GM12878 (cell line): Measurements from ENCODE around the gene TTC33. TPM values are rescaled to one million over a fixed set of nuclear protein-coding genes. Genes with fewer than 3 reads are reported as not detected.
A peak's percentile ranks its signal among the peaks of the same experiment; 100 is the strongest.

Experiments used
- ATAC-seq: fragments of 200-7000 bp; cut with Tn5 transposase; 3 replicates; pipeline ENCODE4 v1.9.1; 2020; ENCODE audit warnings: mild to moderate bottlenecking, moderate library complexity
- BruUV-seq: library from RNA; stranded (reverse); fragments of 400-500 nt; replicated peaks from 2 replicates; lab custom pipeline; 2021; lab: Mats Ljungman, UMichigan
- CTCF ChIA-PET: fragments of 300-600 bp; sonication (Branson Sonifier 250); formaldehyde crosslinking; extraction: SDS; loops from one replicate; lab custom pipeline; 2021; ENCODE audit warnings: inconsistent platforms; lab: Yijun Ruan, JAX
- POLR2A ChIA-PET: fragments of 350-600 bp; formaldehyde crosslinking; extraction: SDS; loops from one replicate; lab custom pipeline; 2021; ENCODE audit warnings: inconsistent platforms; lab: Charles Lee
- RAD21 ChIA-PET: fragments of 300-600 bp; sonication (Branson Sonifier 250); formaldehyde crosslinking; loops from one replicate; lab custom pipeline; 2023; ENCODE audit warnings: antibody characterized with exemption; ENCODE audit not compliant: unreplicated experiment; lab: Charles Lee
- SMC1A ChIA-PET: fragments of 300-600 bp; sonication (Branson Sonifier 250); formaldehyde crosslinking; loops from one replicate; lab custom pipeline; 2023; ENCODE audit not compliant: unreplicated experiment, uncharacterized antibody; lab: Charles Lee
- DNase-seq: peaks from one replicate; pipeline ENCODE4 v3.0.0-alpha.2; 2011; ENCODE audit warnings: low read depth, low spot score
- FAIRE-seq: peaks from 3 replicates; lab custom pipeline; 2011; peaks lifted over from hg19 to GRCh38; lab: Jason Lieb, UNC
- H2AFZ ChIP-seq: 2 replicates; pipeline ENCODE4 v1.6.0; 2011; ENCODE audit warnings: low read depth, low read length, control low read depth; ENCODE audit not compliant: control insufficient read depth
- H3K27ac ChIP-seq: 2 replicates; pipeline ENCODE4 v1.5.1; 2011; ENCODE audit warnings: control low read depth; ENCODE audit not compliant: control insufficient read depth, insufficient read depth
- H3K27me3 ChIP-seq, 2 experiments: replicated peaks in 1 of 2; 2 replicates each; pipeline versions ENCODE4 v1.6.0 to v1.6.1; 2011; ENCODE audit warnings: low read length in 1 of 2; ENCODE audit not compliant: control insufficient read depth in 2 of 2, insufficient read depth in 2 of 2
- H3K36me3 ChIP-seq, 2 experiments: 2 replicates each; pipeline ENCODE4 v1.5.1; 2011; ENCODE audit warnings: low read length in 1 of 2; ENCODE audit not compliant: control insufficient read depth in 2 of 2, insufficient read depth in 2 of 2
- H3K4me1 ChIP-seq: 2 replicates; pipeline ENCODE4 v1.6.1; 2011; ENCODE audit warnings: mild to moderate bottlenecking, low read length, moderate library complexity, mixed read lengths; ENCODE audit not compliant: control insufficient read depth, insufficient read depth
- H3K4me2 ChIP-seq: 2 replicates; pipeline ENCODE4 v1.6.0; 2011; ENCODE audit warnings: control low read depth; ENCODE audit not compliant: control insufficient read depth, insufficient read depth
- H3K4me3 ChIP-seq: fragments of 200-600 bp; sonication (generic); 2 replicates; pipeline ENCODE4 v1.5.1; 2016
- H3K79me2 ChIP-seq: 2 replicates; pipeline ENCODE4 v1.6.0; 2011; ENCODE audit warnings: low read length; ENCODE audit not compliant: control insufficient read depth, insufficient read depth
- H3K9ac ChIP-seq: 2 replicates; pipeline ENCODE4 v1.8.0; 2011; ENCODE audit warnings: low read length, control low read depth, mixed read lengths; ENCODE audit not compliant: control insufficient read depth, insufficient read depth
- H3K9me3 ChIP-seq: replicated peaks from 3 replicates; pipeline ENCODE4 v1.5.1; 2011; ENCODE audit warnings: mild to moderate bottlenecking, low read length; ENCODE audit not compliant: control insufficient read depth, insufficient read depth
- H4K20me1 ChIP-seq: 2 replicates; pipeline ENCODE4 v1.6.0; 2011; ENCODE audit not compliant: control insufficient read depth, insufficient read depth
- BRCA1 ChIP-seq: IDR thresholded peaks from 2 replicates; pipeline ENCODE4 v1.6.1; 2011; ENCODE audit warnings: low read depth, low read length, improper control_type of control experiment
- CTCF ChIP-seq, 3 experiments: IDR thresholded peaks in 2 of 3; conservative IDR thresholded peaks in 1 of 3; 2 replicates each; pipeline ENCODE4 v1.5.1; 2011; ENCODE audit warnings: low read depth in 3 of 3, low read length in 3 of 3, mild to moderate bottlenecking in 3 of 3, control low read depth in 2 of 3, moderate library complexity in 2 of 3, inconsistent platforms in 1 of 3, mixed read lengths in 1 of 3; ENCODE audit not compliant: control insufficient read depth in 2 of 3, insufficient read depth in 1 of 3; ENCODE audit errors: extremely low read depth in 1 of 3
- CUX1 ChIP-seq: IDR thresholded peaks from 2 replicates; pipeline ENCODE4 v1.6.1; 2012; ENCODE audit warnings: improper control_type of control experiment, low read depth, low read length; ENCODE audit not compliant: insufficient replicate concordance
- HCFC1 ChIP-seq: fragments of 150-350 bp; IDR thresholded peaks from 2 replicates; pipeline ENCODE4 v1.6.1; 2014; ENCODE audit warnings: low read length
- HDAC6 ChIP-seq: fragments of 200-600 bp; sonication (generic); IDR thresholded peaks from one replicate; pipeline ENCODE4 v1.8.0; 2017; ENCODE audit warnings: antibody characterized with exemption; ENCODE audit not compliant: unreplicated experiment
- HSF1 ChIP-seq: fragments of 150-350 bp; IDR thresholded peaks from 2 replicates; pipeline ENCODE4 v1.6.1; 2014; ENCODE audit warnings: mild to moderate bottlenecking, low read depth, low read length
- RUNX3 ChIP-seq: IDR thresholded peaks from 2 replicates; pipeline ENCODE4 v1.6.1; 2012; ENCODE audit warnings: low read length, inconsistent platforms
- ZBTB40 ChIP-seq: fragments of 450-650 bp; IDR thresholded peaks from 2 replicates; pipeline ENCODE4 v1.6.1; 2016; ENCODE audit warnings: mild to moderate bottlenecking, moderate library complexity, borderline replicate concordance
- WGBS: methylation state at CpG from one replicate; pipeline ENCODE4 v1.1.6; 2016; ENCODE audit warnings: low lambda C conversion rate; ENCODE audit not compliant: insufficient replicate concordance, insufficient coverage; ENCODE audit errors: missing lambda C conversion rate; 5-methylcytosine and 5-hydroxymethylcytosine counted together
- in situ Hi-C: fragments of 300-500 bp; cut with MboI; formaldehyde crosslinking; loops from 9 replicates; pipeline ENCODE4 v1.14.3; 2018; ENCODE audit warnings: mixed read lengths
- intact Hi-C: fragments of 100-400 bp; cut with micrococcal nuclease; formaldehyde crosslinking; loops from one replicate; pipeline ENCODE4 v1.14.2; 2022; ENCODE audit not compliant: unreplicated experiment
- polyA plus RNA-seq, 11 experiments: library from polyadenylated mRNA; depleted of rRNA in 4 of 11; unstranded in 6 of 11; stranded (reverse) in 5 of 11; fragments of >200 nt; fragmentation: Nextera tagmentation in 4 of 11; fragmentation: Illumina TruSeq in 1 of 11; extraction: Ambion mirVana in 4 of 11; extraction: Trizol in 1 of 11; gene quantifications; 1 replicate in 1 of 11; 2 replicates in 10 of 11; pipeline versions ENCODE4 v1.2.1 to v1.2.3, GENCODE V29; 2011 to 2016; ENCODE audit warnings: inconsistent platforms in 2 of 11, missing spikeins in 2 of 11, low read depth in 1 of 11
- total RNA-seq, 4 experiments: library from RNA; depleted of rRNA in 3 of 4; stranded (reverse); fragments of >200 nt in 3 of 4; fragmentation: Illumina TruSeq in 1 of 4; extraction: Trizol in 1 of 4; gene quantifications; 2 replicates each; pipeline versions ENCODE4 v1.2.1 to v1.2.3, GENCODE V29; 2013 to 2021

TTC33 gene
- total and polyA plus RNA-seq, 10 of the 15 experiments (the other 5 are each of a cell fraction or from before 2014, with no cell fraction given): 7.9 to 22.3 (median 14.6) TPM

- in situ Hi-C loops: no loop called here
- DNase-seq: no peak
- WGBS: 45% methylated on average over 5 of the region's 5 CpGs
- no peaks in the 10 kb centered on the region for H3K27me3 ChIP-seq
- intact Hi-C loops: no loop called here
- H3K36me3 ChIP-seq: no peaks in the 10 kb centered on the region
- ChIA-PET RAD21 (no interaction called here), SMC1A (interaction anchor here (1.1 kb wide), 1 partner anchor 13 kb away, joined by 3 read pairs; no protein-coding TSS in a partner anchor), CTCF (interaction anchor here (1.0 kb wide), 1 partner anchor 11 kb away, joined by 3 read pairs; no protein-coding TSS in a partner anchor), POLR2A (interaction anchor here (0.5 kb wide), 1 partner anchor 21 kb away, joined by 7 read pairs; no protein-coding TSS in a partner anchor)
- no TSS peak for BruUV-seq
- H3K9ac ChIP-seq: no peak overlapping the region
- TF ChIP-seq CTCF (IDR thresholded peaks at IDR 0.05 in 2 of 3, conservative IDR thresholded peaks at IDR 0.05 in 1 of 3; ENCODE audit: control insufficient read depth in 2 of 3, extremely low read depth in 1 of 3, insufficient read depth in 1 of 3, low read depth in 3 of 3, low read length in 3 of 3) (no peak), HSF1 (no peak), HCFC1 (no peak), CUX1 (no peak), RUNX3 (peak; percentile 40; the same call in 1 of the 2 replicates), ZBTB40 (no peak), HDAC6 (no peak), BRCA1 (no peak)
- H3K79me2 ChIP-seq: no peaks in the 10 kb centered on the region
- FAIRE-seq: no peak
- H3K4me2 ChIP-seq: no peak overlapping the region
- no peak overlapping the region for H3K27ac ChIP-seq
- H4K20me1 ChIP-seq: no peaks in the 10 kb centered on the region
- H2AFZ ChIP-seq: no peak overlapping the region
- ATAC-seq: no peak
- no peak overlapping the region for H3K4me3 ChIP-seq
- no peaks in the 10 kb centered on the region for H3K4me1 ChIP-seq
- no peaks in the 10 kb centered on the region; the same call in 2 of the 3 replicates for H3K9me3 ChIP-seq
These were observed 170.1 kb downstream of the TTC33 start for GRCh38 chr5:40585537-40586267.
